ENCODE results near the gene SELPLG.

SELPLG gene

DNA sequence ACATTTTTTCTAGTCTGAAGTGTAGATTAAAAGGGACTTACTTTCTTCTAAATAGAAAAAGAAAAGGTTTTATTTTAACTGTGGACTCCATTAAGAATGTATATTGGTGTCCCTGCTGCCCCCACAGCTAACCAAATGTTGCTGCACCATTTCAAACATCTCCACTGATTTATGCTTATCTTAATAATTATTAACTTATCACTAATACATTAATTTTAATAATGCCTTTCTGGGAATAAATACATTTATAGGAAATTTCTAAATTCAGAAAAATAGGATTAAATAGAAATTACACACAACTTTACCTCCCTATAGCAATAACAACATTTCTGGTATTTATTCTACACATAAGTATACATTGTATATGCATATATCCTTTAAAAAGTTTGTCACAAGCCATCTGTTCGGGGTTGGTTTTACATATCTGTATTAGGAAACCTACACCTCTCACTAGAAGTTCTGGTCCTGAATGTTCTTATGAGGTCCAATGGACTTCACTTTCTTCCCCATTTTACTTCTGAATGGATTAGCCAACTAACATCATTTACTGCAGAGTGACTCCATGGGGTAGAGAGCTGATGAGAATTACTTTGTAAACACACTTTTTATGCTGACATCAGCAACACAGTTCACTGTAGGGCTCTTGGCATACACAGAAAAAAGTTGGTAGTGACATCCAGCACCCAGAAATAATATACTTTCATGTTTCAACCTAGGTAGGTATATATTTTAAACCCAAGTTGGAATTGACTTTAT lies 9.4 kb upstream of the SELPLG start:
- no peak for DNase-seq (ENCODE audit: low read depth, low spot score)
- in situ Hi-C loops (cut with HindIII; ENCODE audit: low sequenced_read_pairs): no loop called here
- no peak overlapping the region for H3K4me3 ChIP-seq (ENCODE audit: low read depth, low read length)
- TF ChIP-seq, protein P1, sequence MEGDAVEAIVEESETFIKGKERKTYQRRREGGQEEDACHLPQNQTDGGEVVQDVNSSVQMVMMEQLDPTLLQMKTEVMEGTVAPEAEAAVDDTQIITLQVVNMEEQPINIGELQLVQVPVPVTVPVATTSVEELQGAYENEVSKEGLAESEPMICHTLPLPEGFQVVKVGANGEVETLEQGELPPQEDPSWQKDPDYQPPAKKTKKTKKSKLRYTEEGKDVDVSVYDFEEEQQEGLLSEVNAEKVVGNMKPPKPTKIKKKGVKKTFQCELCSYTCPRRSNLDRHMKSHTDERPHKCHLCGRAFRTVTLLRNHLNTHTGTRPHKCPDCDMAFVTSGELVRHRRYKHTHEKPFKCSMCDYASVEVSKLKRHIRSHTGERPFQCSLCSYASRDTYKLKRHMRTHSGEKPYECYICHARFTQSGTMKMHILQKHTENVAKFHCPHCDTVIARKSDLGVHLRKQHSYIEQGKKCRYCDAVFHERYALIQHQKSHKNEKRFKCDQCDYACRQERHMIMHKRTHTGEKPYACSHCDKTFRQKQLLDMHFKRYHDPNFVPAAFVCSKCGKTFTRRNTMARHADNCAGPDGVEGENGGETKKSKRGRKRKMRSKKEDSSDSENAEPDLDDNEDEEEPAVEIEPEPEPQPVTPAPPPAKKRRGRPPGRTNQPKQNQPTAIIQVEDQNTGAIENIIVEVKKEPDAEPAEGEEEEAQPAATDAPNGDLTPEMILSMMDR (IDR thresholded peaks at IDR 0.05; ENCODE audit: low read depth, low read length): no peak

DNA sequence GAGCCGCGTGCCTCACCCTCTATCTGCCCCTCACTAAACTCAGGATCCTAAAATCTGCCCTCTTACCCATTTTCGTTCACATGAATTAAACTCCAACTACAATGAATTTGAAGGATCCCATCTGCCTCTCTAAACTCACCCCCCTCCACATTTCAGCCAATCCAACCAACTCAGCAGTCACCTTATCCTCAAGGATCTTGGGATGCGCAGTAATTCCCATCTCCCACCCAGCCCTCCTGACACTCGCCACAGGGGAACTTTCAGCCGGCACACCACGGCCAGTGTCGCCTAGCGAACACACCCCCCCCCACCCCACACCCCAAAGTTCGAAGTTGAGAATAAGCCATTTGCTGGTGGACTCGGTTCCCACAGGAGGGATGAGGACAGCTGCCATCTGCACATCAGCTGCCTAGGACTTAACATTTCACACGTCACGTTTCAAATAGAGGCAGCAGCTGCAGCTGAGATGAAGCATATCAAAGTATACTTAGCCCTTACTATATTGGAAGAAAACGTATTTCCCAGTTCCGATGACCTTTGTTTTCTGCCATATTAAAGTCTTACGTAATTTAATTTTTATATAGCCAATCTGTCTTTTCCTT lies 8.7 kb upstream of the SELPLG start:
- DNase-seq (ENCODE audit: low read depth, low spot score): no peak
- TF ChIP-seq, protein P1 (IDR thresholded peaks at IDR 0.05; ENCODE audit: low read depth, low read length): no peak
- in situ Hi-C loops (cut with HindIII; ENCODE audit: low sequenced_read_pairs): no loop called here
- no peak overlapping the region for H3K4me3 ChIP-seq (ENCODE audit: low read depth, low read length)

DNA sequence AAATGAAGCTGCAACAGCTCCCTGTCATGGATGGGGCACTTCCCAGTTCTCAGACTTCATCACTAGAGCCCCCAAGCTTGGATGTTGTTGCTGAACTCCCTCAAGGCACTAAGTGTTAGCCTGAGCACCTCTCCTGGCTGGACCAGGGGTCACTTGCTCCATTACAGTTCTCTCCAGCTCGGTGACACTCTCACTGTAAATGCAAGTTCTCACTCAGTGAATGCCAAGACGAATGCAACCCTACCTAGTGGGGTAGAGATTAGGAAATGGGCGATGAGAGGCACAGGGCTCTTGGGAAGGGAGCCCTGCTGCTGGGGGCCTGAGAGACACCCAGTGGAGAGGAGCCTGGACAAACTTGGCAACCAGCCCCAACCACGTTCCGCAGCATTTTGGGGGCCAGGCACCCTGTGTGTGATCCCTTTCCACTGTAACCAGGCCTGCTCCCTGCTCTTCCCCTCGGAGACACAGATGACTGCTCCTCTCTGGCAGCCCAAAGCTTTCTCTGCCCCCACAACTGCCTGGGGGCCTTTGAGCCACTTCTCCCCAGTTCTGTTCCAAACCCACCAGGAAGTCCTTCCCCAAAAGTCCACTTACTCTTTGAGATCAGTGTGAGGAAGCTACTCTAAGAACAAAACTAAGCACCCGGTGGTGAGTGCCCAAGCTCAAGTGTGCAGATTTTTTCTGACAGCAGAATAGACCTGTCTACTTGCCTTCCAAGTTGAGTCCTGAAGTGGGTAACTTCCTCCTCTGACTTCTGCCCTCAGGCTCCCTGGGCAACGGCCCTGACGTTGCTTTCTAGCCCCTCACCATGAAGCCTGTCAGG lies 8.0 kb upstream of the SELPLG start:
- no peak overlapping the region for H3K4me3 ChIP-seq (ENCODE audit: low read depth, low read length)

DNA sequence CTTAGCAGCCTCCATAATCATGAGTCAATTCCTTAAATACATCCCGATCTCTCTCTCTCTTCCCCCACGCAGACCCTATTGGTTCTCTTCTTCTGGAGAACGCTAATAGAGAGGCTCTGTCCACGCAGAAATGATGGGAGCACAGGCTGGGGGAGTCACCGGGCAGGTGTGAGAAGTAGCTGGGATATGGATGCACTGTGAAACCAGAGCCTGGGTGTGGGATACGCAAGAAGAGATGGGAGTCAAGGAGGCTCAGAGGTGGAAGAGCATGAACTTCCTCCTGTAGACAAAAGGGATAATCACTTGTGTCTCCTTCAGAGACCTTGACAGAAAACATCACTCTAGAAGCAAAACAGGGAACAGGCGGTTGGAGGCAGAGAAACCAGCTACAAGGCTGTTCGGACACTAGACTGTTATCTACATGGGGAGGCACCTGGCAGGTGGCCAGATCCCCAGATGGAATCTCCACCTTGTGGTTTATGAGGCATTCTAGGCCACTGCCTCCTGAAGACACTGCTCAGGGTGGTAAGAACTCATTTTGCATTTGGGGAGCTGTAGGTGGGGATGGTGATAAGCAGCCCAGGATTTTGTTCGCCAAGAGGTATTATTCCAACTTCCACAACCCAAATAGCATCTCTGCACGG lies 7.2 kb upstream of the SELPLG start:
- TF ChIP-seq, protein P1 (IDR thresholded peaks at IDR 0.05; ENCODE audit: low read depth, low read length): no peak
- DNase-seq (ENCODE audit: low read depth, low spot score): peak; percentile 52
- in situ Hi-C loops (cut with HindIII; ENCODE audit: low sequenced_read_pairs): no loop called here
- H3K4me3 ChIP-seq (ENCODE audit: low read depth, low read length): no peak overlapping the region

More for the DNA sequence above, 8.0 kb upstream of the SELPLG start:
- in situ Hi-C loops (cut with HindIII; ENCODE audit: low sequenced_read_pairs): no loop called here
- no peak for DNase-seq (ENCODE audit: low read depth, low spot score)
- TF ChIP-seq, protein P1 (IDR thresholded peaks at IDR 0.05; ENCODE audit: low read depth, low read length): no peak

DNA sequence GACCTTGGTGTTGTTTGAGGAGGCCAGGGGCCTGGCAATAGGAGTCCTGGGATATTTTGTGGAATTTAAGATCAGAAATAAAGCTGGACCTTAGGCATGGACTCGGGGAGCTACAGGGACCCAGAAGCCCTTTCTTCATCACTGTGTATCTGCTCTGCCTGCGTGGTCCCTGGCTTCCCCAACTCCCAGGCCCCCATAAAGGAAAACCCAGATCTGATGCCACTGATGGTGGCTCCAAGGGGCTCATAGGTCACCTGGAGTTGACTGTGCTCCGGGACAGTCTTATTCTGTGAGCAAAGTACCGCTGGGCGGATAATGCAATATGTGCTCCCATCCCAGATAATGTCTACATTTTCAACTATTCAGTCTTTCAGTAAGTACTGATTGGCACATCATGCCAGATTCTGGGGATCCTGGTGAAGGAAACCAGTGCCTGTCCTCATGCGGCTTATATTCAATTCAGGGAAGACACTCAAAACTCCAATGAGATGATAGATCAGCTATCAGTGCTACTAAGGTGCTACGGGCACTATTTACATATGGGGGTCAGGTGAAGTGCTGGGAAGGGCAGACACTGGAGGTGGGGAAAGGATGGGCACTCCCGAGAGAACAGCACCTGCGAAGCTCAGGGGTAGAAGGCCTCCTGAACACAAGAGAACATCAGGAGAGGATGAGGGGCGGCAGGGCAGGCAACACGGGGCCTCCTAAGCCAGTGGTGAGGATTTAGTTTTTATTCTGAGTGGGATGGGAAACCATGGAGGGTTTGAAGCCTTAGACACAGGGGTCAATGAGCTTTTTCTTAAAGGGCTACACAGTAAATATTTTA lies 5.5 kb upstream of the SELPLG start:
- in situ Hi-C loops (cut with HindIII; ENCODE audit: low sequenced_read_pairs): no loop called here
- TF ChIP-seq, protein P1 (IDR thresholded peaks at IDR 0.05; ENCODE audit: low read depth, low read length): no peak
- DNase-seq (ENCODE audit: low read depth, low spot score): no peak
- no peak overlapping the region for H3K4me3 ChIP-seq (ENCODE audit: low read depth, low read length)
